CD4-positive, alpha-beta memory T cell (primary cell): ENCODE results near the gene KARS1. TPM values are rescaled to one million over a fixed set of nuclear protein-coding genes. Genes with fewer than 3 reads are reported as not detected.

Experiments used
- CTCF ChIA-PET: fragments of 350-600 bp; sonication (Branson Sonifier 250); formaldehyde crosslinking; loops from one replicate; lab custom pipeline; 2021; ENCODE audit warnings: inconsistent platforms; ENCODE audit not compliant: partially characterized antibody; lab: Charles Lee
- POLR2A ChIA-PET: fragments of 350-600 bp; sonication (Branson Sonifier 250); formaldehyde crosslinking; loops from one replicate; lab custom pipeline; 2021; ENCODE audit not compliant: partially characterized antibody; lab: Charles Lee
- DNase-seq, 5 donors: peaks; one replicate each; pipeline versions ENCODE4 v3.0.0 to v3.0.0-alpha.2; 2020 to 2022; ENCODE audit warnings: mixed read lengths in 1 of 5
- H3K27ac ChIP-seq: one replicate; pipeline ENCODE4 v1.7.0; 2013; ENCODE audit warnings: low read depth, low read length
- H3K27me3 ChIP-seq: 2 replicates; pipeline ENCODE4 v1.7.0; 2013; ENCODE audit warnings: mild to moderate bottlenecking, low read length, moderate library complexity; ENCODE audit not compliant: insufficient read depth
- H3K36me3 ChIP-seq: 2 replicates; pipeline ENCODE4 v1.7.0; 2013; ENCODE audit warnings: mild to moderate bottlenecking, low read length, moderate library complexity; ENCODE audit not compliant: insufficient read depth
- H3K4me1 ChIP-seq: 2 replicates; pipeline ENCODE4 v1.7.0; 2013; ENCODE audit warnings: mild to moderate bottlenecking, low read length, moderate library complexity; ENCODE audit not compliant: insufficient read depth
- H3K4me3 ChIP-seq, 2 donors: one replicate each; pipeline ENCODE4 v1.7.0; 2013; ENCODE audit warnings: low read length in 2 of 2, mild to moderate bottlenecking in 1 of 2
- H3K9me3 ChIP-seq, 2 donors: one replicate each; pipeline ENCODE4 v1.7.0; 2013; ENCODE audit warnings: low read length in 2 of 2, control low read depth in 1 of 2; ENCODE audit not compliant: control insufficient read depth in 1 of 2
- H3K27ac Mint-ChIP-seq, 7 donors: one replicate each; pipeline ENCODE4 v1.8.0; 2020 to 2021; ENCODE audit warnings: mixed read lengths in 7 of 7, mild to moderate bottlenecking in 6 of 7, inconsistent platforms in 3 of 7, moderate library complexity in 3 of 7
- H3K27me3 Mint-ChIP-seq, 2 donors: one replicate each; pipeline ENCODE4 v1.8.0; 2020 to 2021; ENCODE audit warnings: mixed read lengths in 2 of 2
- H3K36me3 Mint-ChIP-seq, 2 donors: one replicate each; pipeline ENCODE4 v1.8.0; 2020 to 2021; ENCODE audit warnings: mixed read lengths in 2 of 2, inconsistent platforms in 1 of 2, mild to moderate bottlenecking in 1 of 2
- H3K4me1 Mint-ChIP-seq, 4 donors: one replicate each; pipeline ENCODE4 v1.8.0; 2020 to 2021; ENCODE audit warnings: mixed read lengths in 4 of 4, mild to moderate bottlenecking in 1 of 4
- H3K4me3 Mint-ChIP-seq, 8 donors: one replicate each; pipeline ENCODE4 v1.8.0; 2020 to 2021; ENCODE audit warnings: mixed read lengths in 8 of 8, mild to moderate bottlenecking in 7 of 8, moderate library complexity in 6 of 8, inconsistent platforms in 3 of 8
- H3K9me3 Mint-ChIP-seq, 8 donors: one replicate each; pipeline ENCODE4 v1.8.0; 2020 to 2021; ENCODE audit warnings: mixed read lengths in 8 of 8, mild to moderate bottlenecking in 5 of 8, inconsistent platforms in 3 of 8, moderate library complexity in 1 of 8
- intact Hi-C: fragments of 100-400 bp; cut with micrococcal nuclease; formaldehyde crosslinking; loops from one replicate; pipeline ENCODE4 v1.15.1; 2023
- polyA plus RNA-seq, 2 donors: library from polyadenylated mRNA; unstranded; fragments of 300-500 nt; fragmentation: Illumina TruSeq; gene quantifications; one replicate each; pipeline ENCODE4 v1.2.3, GENCODE V29; 2021
- total RNA-seq, 2 experiments: library from RNA; stranded (reverse); gene quantifications; one replicate each; pipeline ENCODE4 v1.2.3, GENCODE V29; 2021

KARS1 gene
- total and polyA plus RNA-seq, 4 experiments from 2014 or later = 120 to 306 (median 191) TPM

DNA sequence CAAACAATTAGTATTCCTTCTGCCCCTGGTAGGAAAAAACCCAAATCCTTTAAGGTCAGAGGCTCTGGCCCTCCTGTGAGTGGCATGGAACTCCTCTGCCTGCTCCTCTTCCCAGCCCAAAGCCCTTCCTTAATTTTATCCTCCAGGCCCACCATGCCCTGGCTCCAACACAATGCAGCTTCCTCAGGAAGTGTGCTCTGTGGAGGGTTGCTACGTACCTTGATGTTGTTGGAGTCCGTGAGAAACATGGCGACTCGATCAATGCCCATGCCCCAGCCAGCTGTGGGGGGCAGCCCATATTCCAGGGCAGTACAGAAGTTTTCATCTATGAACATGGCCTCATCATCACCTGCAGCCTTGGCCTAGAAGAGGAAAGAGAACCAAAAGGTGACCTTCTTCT is 19.1 kb downstream of the KARS1 start:
- Mint-ChIP-seq H3K4me1 (peaks cover 34 to 56% (median 40%) of the 10 kb centered on the region in 4 donors), H3K9me3 (peaks cover 0 to 3% (median 0%) of the 10 kb centered on the region in 8 donors), H3K27ac (peak overlapping the region; percentile 84 to 94 (median 88)), H3K36me3 (peaks cover 65 to 73% of the 10 kb centered on the region in 2 donors), H3K4me3 (peak overlapping the region in 5 of 8 donors; percentile 46 to 80 (median 61)), H3K27me3 (no peaks in the 10 kb centered on the region)
- POLR2A ChIA-PET = interaction anchor here (0.6 to 6.1 kb wide), 6 partner anchors 10 to 111 kb away, joined by 3 to 70 read pairs (median 3); partner anchors contain the start of genes KARS1, TERF2IP and TMEM231
- intact Hi-C loops = no loop called here
- peak overlapping the region; percentile 38 for H3K27ac ChIP-seq
- peaks cover 57% of the 10 kb centered on the region for H3K36me3 ChIP-seq
- H3K27me3 ChIP-seq = no peaks in the 10 kb centered on the region
- H3K9me3 ChIP-seq = no peaks in the 10 kb centered on the region
- CTCF ChIA-PET = no interaction called here
- no peak for DNase-seq
- peaks cover 32% of the 10 kb centered on the region for H3K4me1 ChIP-seq
- H3K4me3 ChIP-seq = no peak overlapping the region

DNA sequence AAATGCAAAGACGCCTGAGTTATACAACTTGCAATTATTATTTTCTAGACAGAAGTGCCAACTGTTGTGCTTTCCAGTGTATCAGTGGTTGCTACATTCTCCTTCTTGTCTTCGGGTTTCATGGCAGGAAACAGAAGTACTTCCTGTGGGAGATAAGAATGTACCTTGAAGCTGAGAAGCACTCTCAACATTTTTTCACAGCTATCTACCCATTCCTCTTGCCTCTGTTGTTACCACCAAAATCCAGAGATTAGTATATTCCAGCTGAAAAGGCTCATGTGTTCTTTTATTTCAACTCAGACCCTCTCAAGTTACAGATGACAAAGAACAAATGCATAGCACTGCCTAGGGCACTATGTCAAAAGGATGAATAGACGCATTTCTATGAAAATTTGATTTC is 19.6 kb downstream of the KARS1 start:
- ChIA-PET POLR2A (interaction anchor here (0.6 to 6.1 kb wide), 5 partner anchors 15 to 111 kb away, joined by 3 to 70 read pairs (median 3); partner anchors contain the start of genes KARS1, TERF2IP and TMEM231), CTCF (no interaction called here)
- Histone ChIP-seq H3K27ac (peak overlapping the region; percentile 38), H3K4me3 (no peak overlapping the region), H3K9me3 (no peaks in the 10 kb centered on the region), H3K27me3 (no peaks in the 10 kb centered on the region), H3K36me3 (peaks cover 52% of the 10 kb centered on the region), H3K4me1 (peaks cover 32% of the 10 kb centered on the region)
- Mint-ChIP-seq H3K9me3 (peaks cover 0 to 6% (median 0%) of the 10 kb centered on the region in 8 donors), H3K4me3 (peak overlapping the region in 7 of 8 donors; percentile 6 to 80 (median 57)), H3K4me1 (peaks cover 35 to 61% (median 40%) of the 10 kb centered on the region in 4 donors), H3K27me3 (peaks cover 0 to 3% of the 10 kb centered on the region in 2 donors), H3K27ac (peak overlapping the region; percentile 84 to 94 (median 88)), H3K36me3 (peaks cover 62 to 73% of the 10 kb centered on the region in 2 donors)
- intact Hi-C loops = no loop called here
- peak in 4 of 5 donors; percentile 30 to 49 (median 34) for DNase-seq

DNA sequence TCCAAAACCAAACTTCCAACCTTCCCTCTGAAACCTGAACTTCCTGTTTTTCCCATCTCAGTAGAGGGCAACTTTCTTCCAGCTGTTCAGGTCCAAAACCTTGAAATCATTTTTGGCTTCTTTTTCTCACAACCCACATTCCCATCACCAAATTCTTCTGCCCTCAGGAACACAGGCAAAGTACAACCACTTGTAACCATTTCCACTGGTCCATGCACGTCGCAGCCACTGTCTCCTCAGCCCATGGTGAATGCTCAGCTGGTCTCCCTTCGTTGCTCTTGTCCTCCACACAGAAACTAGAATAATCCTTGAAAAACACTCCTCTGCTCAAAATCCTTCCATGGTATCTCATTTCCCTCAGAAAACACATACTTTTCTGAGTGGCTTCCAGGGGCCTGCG is 20.7 kb downstream of the KARS1 start:
- peaks cover 40 to 71% (median 46%) of the 10 kb centered on the region in 4 donors for H3K4me1 Mint-ChIP-seq
- POLR2A ChIA-PET = interaction anchor here (0.9 to 6.1 kb wide), 4 partner anchors 14 to 61 kb away, joined by 3 to 70 read pairs (median 4); partner anchors contain the start of genes GABARAPL2, KARS1 and TERF2IP
- Histone ChIP-seq H3K36me3 (peaks cover 44% of the 10 kb centered on the region), H3K4me1 (peaks cover 40% of the 10 kb centered on the region), H3K27me3 (no peaks in the 10 kb centered on the region), H3K27ac (peak overlapping the region; percentile 38), H3K4me3 (no peak overlapping the region), H3K9me3 (no peaks in the 10 kb centered on the region)
- H3K27me3 Mint-ChIP-seq = peaks cover 0 to 3% of the 10 kb centered on the region in 2 donors
- CTCF ChIA-PET = interaction anchor here (1.0 to 2.4 kb wide), 5 partner anchors 15 to 155 kb away, joined by 3 to 11 read pairs (median 3); partner anchors contain the start of genes KARS1 and TERF2IP
- H3K27ac Mint-ChIP-seq = peak overlapping the region; percentile 84 to 94 (median 91)
- peaks cover 57 to 67% of the 10 kb centered on the region in 2 donors for H3K36me3 Mint-ChIP-seq
- peak overlapping the region in 4 of 8 donors; percentile 33 to 80 (median 60) for H3K4me3 Mint-ChIP-seq
- intact Hi-C loops = no loop called here
- peaks cover 0 to 7% (median 0%) of the 10 kb centered on the region in 8 donors for H3K9me3 Mint-ChIP-seq
- no peak for DNase-seq

DNA sequence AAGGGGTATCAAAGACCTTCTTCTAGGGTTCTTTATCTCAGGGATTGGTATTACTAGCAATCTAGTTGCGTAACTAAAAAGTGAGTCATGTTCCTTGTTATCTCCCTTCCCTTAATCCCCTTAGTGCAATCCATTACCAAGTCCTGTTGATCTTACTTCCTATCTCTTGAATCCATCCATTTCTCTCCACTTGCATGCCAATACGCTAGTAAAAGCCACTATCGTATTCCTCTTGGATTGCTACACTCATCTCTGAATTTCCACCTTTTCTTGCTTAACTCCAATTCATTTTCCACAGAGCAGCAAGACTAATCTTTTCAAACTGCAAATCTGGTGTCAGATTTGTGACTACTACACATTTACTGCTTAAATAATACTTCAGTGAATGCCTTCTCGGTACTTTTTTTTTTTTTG is 22.5 kb downstream of the KARS1 start:
- Histone ChIP-seq H3K4me3 (no peak overlapping the region), H3K9me3 (no peaks in the 10 kb centered on the region), H3K4me1 (peaks cover 59% of the 10 kb centered on the region), H3K27me3 (no peaks in the 10 kb centered on the region), H3K27ac (no peak overlapping the region), H3K36me3 (peaks cover 32% of the 10 kb centered on the region)
- ChIA-PET CTCF (interaction anchor here (2.4 kb wide), 1 partner anchor 23 kb away, joined by 11 read pairs; the partner anchor contains the start of genes KARS1 and TERF2IP), POLR2A (interaction anchor here (0.6 to 1.4 kb wide), 2 partner anchors 23 to 69 kb away, joined by 3 to 4 read pairs; partner anchors contain the start of genes KARS1, TERF2IP and TMEM231)
- Mint-ChIP-seq H3K4me1 (peaks cover 55 to 90% (median 64%) of the 10 kb centered on the region in 4 donors), H3K9me3 (peaks cover 0 to 7% (median 0%) of the 10 kb centered on the region in 8 donors), H3K36me3 (peaks cover 46 to 60% of the 10 kb centered on the region in 2 donors), H3K27ac (peak overlapping the region; percentile 19 to 92 (median 81)), H3K27me3 (peaks cover 0 to 3% of the 10 kb centered on the region in 2 donors), H3K4me3 (peak overlapping the region in 5 of 8 donors; percentile 35 to 70 (median 51))
- no peak for DNase-seq
- intact Hi-C loops = no loop called here

DNA sequence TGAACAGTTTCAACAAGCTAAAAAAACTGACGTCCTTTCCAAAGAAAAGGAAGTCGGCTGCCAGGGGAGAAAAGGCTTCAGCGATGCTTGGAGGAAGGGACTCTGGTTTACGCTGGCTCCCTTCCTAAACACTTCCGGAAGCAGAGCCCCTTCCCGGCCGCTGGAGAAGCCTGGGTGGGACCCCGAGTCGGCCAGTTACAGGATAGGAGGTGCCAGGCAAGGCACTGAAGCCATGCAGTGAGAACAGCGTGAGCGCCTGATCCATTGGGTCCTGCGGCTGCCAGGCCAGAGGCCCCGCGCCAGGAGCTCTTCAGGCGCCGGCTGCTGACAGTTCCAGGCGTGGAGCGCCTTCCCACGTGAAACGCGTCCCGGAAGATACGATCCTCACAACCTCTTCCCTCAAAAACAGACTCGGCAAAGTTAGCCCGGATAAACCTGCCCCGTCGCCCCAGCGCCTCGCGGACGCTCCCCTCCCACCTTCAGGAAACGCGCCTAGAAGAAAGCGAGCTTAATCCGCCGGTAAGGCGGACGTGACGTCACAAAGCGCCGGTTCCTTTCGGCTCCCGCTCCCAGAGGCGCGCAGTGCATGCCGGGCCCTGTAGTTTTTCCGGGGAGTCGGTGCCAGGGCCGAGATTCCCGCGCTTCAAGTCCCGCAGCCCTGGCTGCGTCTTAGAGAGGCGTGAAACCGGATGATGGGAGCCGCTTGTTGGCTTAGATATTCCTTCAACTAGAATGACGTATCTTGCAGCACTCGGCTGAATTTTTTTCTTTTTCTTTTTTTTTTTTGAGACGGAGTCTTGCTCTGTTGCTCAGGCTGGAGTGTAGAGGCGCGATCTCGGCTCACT is 24.5 kb downstream of the KARS1 start, which contains the start of gene ADAT1:
ADAT1 (minus strand) TSS at position 521 of the 845 bp plus-strand sequence. CDS start 2,482 bp downstream, outside the sequence.
- POLR2A ChIA-PET = interaction anchor here (0.8 to 9.6 kb wide), 20 partner anchors 8 to 1300 kb away, joined by 3 to 293 read pairs (median 4); partner anchors contain the start of genes CFDP1, GABARAPL2, KARS1 and RFWD3
- DNase-seq = peak; percentile 95 to 99 (median 98)
- peaks cover 0 to 7% (median 0%) of the 10 kb centered on the region in 8 donors for H3K9me3 Mint-ChIP-seq
- H3K4me3 Mint-ChIP-seq = peak within 1 kb of the TSS; percentile 90 to 98 (median 97)
- H3K36me3 Mint-ChIP-seq = peaks cover 39 to 54% of the 10 kb centered on the region in 2 donors
- Histone ChIP-seq H3K4me3 (peak within 1 kb of the TSS; percentile 86 to 90), H3K9me3 (no peaks in the 10 kb centered on the region), H3K4me1 (peaks cover 59% of the 10 kb centered on the region), H3K36me3 (peaks cover 14% of the 10 kb centered on the region), H3K27me3 (no peaks in the 10 kb centered on the region), H3K27ac (peak within 1 kb of the TSS; percentile 96)
- intact Hi-C loops = loop anchor here (1.0 to 2.0 kb wide), 9 partner anchors 24 to 1567 kb away; partner anchors contain the start of genes GABARAPL2, GLG1, KARS1 and PSMD7
- H3K27me3 Mint-ChIP-seq = peaks cover 0 to 3% of the 10 kb centered on the region in 2 donors
- H3K4me1 Mint-ChIP-seq = peaks cover 46 to 87% (median 58%) of the 10 kb centered on the region in 4 donors
- peak within 1 kb of the TSS; percentile 97 to 99 (median 98) for H3K27ac Mint-ChIP-seq
- CTCF ChIA-PET = interaction anchor here (0.9 to 2.8 kb wide), 16 partner anchors 9 to 238 kb away, joined by 3 to 31 read pairs (median 5); partner anchors contain the start of genes KARS1 and TERF2IP

DNA sequence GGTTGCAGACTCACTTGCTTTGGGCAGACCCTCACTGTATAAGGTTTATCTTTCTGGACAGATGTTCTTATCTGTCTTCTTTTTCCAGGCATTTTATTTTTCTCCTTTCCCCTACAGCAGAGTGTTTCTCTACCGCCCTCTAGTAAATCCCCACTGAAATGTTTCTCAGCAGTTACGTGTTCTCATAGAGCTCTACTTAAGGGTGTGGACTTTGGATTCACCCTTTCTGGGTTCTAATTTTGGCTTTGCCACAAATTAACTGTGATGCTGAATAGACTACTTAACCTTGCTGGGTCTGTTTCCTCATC is 26.3 kb downstream of the KARS1 start:
- peaks cover 64% of the 10 kb centered on the region for H3K4me1 ChIP-seq
- peak in 3 of 5 donors; percentile 19 to 43 (median 25) for DNase-seq

More for the DNA sequence above, 26.3 kb downstream of the KARS1 start:
- Mint-ChIP-seq H3K4me3 (peak overlapping the region in 7 of 8 donors; percentile 11 to 98 (median 97)), H3K9me3 (peaks cover 0 to 7% (median 0%) of the 10 kb centered on the region in 8 donors), H3K36me3 (peaks cover 27 to 49% of the 10 kb centered on the region in 2 donors), H3K4me1 (peaks cover 42 to 81% (median 53%) of the 10 kb centered on the region in 4 donors), H3K27ac (peak overlapping the region in 6 of 7 donors; percentile 98 to 99 (median 98)), H3K27me3 (peaks cover 0 to 3% of the 10 kb centered on the region in 2 donors)
- Histone ChIP-seq H3K36me3 (peaks cover 11% of the 10 kb centered on the region), H3K9me3 (no peaks in the 10 kb centered on the region), H3K27ac (peak overlapping the region; percentile 96), H3K27me3 (no peaks in the 10 kb centered on the region), H3K4me3 (peak overlapping the region in 1 of 2 donors; percentile 1)
- ChIA-PET POLR2A (interaction anchor here (0.9 to 9.6 kb wide), 8 partner anchors 9 to 104 kb away, joined by 3 to 293 read pairs (median 8); partner anchors contain the start of genes GABARAPL2, KARS1 and TERF2IP), CTCF (interaction anchor here (0.6 to 2.8 kb wide), 18 partner anchors 10 to 157 kb away, joined by 3 to 31 read pairs (median 5); partner anchors contain the start of genes KARS1, TERF2IP, TMEM170A and TMEM231)
- intact Hi-C loops = loop anchor here (1.0 kb wide), 1 partner anchor 100 kb away; no protein-coding TSS in a partner anchor
